Thyroid gland (tissue), 4 donors: ENCODE data around the gene CDH6.

ENCODE experiments used
- POLR2A ChIP-seq, 2 donors: fragments of 450-650 bp; IDR thresholded peaks; one replicate each; pipeline ENCODE4 v1.6.1; 2017; ENCODE audit warnings: antibody characterized with exemption in 2 of 2, mild to moderate bottlenecking in 2 of 2, moderate library complexity in 1 of 2
- TF ChIP-seq, protein P1 (sequence below), 6 experiments: fragments of 200-600 bp in 3 of 6; fragments of 450-650 bp in 3 of 6; sonication (generic) in 3 of 6; IDR thresholded peaks; one replicate each; pipeline ENCODE4 v1.5.1; 2016 to 2019; ENCODE audit warnings: antibody characterized with exemption in 6 of 6, mild to moderate bottlenecking in 2 of 6, inconsistent platforms in 1 of 6, moderate library complexity in 1 of 6

DNA sequence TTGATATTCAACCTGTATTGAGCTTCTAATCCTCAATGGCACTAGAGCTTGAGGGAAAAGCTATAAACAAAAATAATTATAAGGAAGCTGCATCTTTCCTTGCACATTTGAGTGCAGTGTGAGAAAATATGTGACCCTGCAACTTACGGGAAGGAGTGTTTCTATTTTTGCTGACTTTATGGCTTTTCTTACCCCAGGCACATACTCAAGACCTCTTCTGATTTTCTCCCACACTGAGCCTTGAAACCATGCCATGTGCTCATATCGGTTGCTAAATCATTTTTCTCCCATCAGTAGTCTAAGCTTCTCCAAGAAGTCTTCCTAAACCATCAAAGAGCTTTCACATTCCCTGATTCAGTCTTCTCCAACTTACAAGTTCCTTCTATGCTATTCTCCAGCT, 91.5 kb downstream of the CDH6 start:
- TF ChIP-seq, protein P1, sequence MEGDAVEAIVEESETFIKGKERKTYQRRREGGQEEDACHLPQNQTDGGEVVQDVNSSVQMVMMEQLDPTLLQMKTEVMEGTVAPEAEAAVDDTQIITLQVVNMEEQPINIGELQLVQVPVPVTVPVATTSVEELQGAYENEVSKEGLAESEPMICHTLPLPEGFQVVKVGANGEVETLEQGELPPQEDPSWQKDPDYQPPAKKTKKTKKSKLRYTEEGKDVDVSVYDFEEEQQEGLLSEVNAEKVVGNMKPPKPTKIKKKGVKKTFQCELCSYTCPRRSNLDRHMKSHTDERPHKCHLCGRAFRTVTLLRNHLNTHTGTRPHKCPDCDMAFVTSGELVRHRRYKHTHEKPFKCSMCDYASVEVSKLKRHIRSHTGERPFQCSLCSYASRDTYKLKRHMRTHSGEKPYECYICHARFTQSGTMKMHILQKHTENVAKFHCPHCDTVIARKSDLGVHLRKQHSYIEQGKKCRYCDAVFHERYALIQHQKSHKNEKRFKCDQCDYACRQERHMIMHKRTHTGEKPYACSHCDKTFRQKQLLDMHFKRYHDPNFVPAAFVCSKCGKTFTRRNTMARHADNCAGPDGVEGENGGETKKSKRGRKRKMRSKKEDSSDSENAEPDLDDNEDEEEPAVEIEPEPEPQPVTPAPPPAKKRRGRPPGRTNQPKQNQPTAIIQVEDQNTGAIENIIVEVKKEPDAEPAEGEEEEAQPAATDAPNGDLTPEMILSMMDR (IDR thresholded peaks at IDR 0.05): no peak
- TF ChIP-seq POLR2A (IDR thresholded peaks at IDR 0.05): no peak
